SHP77 (cell line): ENCODE results near the gene HIRIP3.

Experiments used
- DNase-seq, 2 experiments: peaks; one replicate each; lab custom pipeline; 2025; lab: John Stamatoyannopoulos, UW

HIRIP3 gene

GRCh38 chr16:29999605-30000004 lies 4.2 kb upstream of the HIRIP3 start:
- DNase-seq = no peak

- DNase-seq = no peak
Observed at GRCh38 chr16:29996766-29997250, 1.4 kb upstream of the HIRIP3 start.

- DNase-seq = peak; percentile 96 to 99
Observed at GRCh38 chr16:29995911-29996765, 721 bp upstream of the HIRIP3 start, which contains the start of gene INO80E. Gene INO80E, plus strand, starts transcription at chr16:29996241. Its CDS starts 70 bp downstream, at chr16:29996311.

- no peak for DNase-seq
Observed at GRCh38 chr16:29994600-29995323, 655 bp downstream of the HIRIP3 start.

- DNase-seq = no peak
Observed at GRCh38 chr16:29993903-29994599, 1.4 kb downstream of the HIRIP3 start.

- DNase-seq = no peak
Observed at GRCh38 chr16:29993191-29993902, 2.1 kb downstream of the HIRIP3 start.

- DNase-seq = no peak
Observed at GRCh38 chr16:29992344-29992967, 3.0 kb downstream of the HIRIP3 start.

GRCh38 chr16:29991571-29991904 lies 3.9 kb downstream of the HIRIP3 start:
- DNase-seq = no peak

- no peak for DNase-seq
Observed at GRCh38 chr16:29990883-29991570, 4.4 kb downstream of the HIRIP3 start.

GRCh38 chr16:29990034-29990433 lies 5.4 kb downstream of the HIRIP3 start:
- no peak for DNase-seq

GRCh38 chr16:29989111-29989858 lies 6.1 kb downstream of the HIRIP3 start:
- DNase-seq = no peak

- DNase-seq = no peak
Observed at GRCh38 chr16:29988346-29989075, 6.9 kb downstream of the HIRIP3 start.

GRCh38 chr16:29987371-29988085 lies 7.9 kb downstream of the HIRIP3 start:
- no peak for DNase-seq

GRCh38 chr16:29986931-29987330 lies 8.5 kb downstream of the HIRIP3 start:
- no peak for DNase-seq

GRCh38 chr16:29986231-29986630 lies 9.2 kb downstream of the HIRIP3 start:
- DNase-seq = no peak

- DNase-seq = no peak
Observed at GRCh38 chr16:29985271-29985811, 10.1 kb downstream of the HIRIP3 start.

- no peak for DNase-seq
Observed at GRCh38 chr16:29984764-29985147, 10.7 kb downstream of the HIRIP3 start.

GRCh38 chr16:29984137-29984763 lies 11.2 kb downstream of the HIRIP3 start:
- DNase-seq = no peak
